LoVo (cell line): ENCODE data around the gene NACC2.

ENCODE experiments used
- DNase-seq: peaks from one replicate; pipeline ENCODE4 v3.0.0-alpha.2; 2016; ENCODE audit warnings: low spot score

The NACC2 gene

DNA sequence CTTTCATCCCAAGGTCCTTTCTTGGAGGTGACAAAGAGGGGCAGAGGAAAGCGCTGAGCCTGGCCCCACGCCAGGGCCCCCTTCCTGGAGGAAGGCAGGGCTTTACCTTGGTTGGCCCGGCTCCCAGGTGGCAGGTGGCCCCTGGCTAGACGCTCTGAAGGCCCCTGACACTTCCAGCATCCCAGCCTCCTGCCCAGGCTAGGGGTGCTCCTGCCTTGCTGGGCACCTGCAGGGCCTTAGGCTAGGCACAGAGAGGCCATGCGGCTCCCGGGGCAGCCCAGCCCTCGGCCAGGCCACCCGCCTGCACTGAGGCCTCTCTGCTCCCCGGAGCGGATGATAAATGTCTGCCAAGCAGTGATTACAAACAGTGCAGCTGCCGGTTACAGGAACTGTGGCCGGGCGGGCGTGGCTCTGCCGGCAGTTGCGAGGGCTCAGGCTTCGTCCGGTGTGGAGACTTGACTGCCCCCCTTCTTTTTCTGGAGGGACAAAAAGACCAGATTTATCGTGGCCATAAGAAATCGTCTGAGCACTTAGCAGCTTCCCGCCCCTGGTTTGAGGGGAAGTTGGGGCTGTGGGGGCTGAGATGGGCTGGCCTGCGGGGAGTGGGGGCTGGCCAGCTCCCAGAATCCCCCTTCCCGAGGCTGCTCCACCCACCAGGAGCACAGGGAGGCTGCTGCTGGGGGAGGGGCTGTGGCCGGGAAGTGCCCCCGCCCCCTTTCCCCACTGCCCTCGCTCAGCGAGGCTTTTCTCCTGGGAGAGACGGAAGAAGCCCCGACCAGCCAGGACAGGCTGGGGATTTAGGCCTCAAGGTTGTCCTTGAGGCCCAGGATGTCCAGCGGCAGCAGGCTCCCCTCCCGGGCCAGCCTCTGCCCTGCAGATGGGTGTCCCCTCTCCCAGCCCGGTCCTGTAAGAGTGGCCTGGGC, 102.3 kb downstream of the NACC2 start:
- no peak for DNase-seq

GRCh38 chr9:135991771-135992170, 103.3 kb downstream of the NACC2 start:
- DNase-seq: no peak

GRCh38 chr9:135990468-135991429, 104.3 kb downstream of the NACC2 start:
- DNase-seq: no peak

- DNase-seq: no peak
Measured at GRCh38 chr9:135989722-135990467, 105.2 kb downstream of the NACC2 start.

DNA sequence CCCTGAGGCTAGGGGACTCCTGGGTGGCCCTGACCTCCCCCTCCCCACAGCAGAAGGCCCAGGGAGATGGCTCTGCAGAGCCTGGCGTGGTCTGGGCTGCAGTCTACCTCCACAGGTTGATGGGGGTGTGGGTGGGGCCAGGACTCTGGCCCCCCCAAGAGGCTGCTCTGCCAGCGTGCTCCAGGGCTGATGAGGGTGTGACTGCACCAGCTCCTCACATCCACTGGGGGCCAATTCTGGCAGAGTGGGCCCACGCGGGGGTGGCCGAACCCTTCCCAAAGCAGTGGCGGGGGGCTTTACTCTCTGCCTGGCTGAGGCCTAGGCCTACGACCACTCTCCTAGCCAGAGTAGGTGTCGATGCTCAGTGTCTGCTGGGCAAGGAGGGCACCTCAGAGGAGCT, 105.9 kb downstream of the NACC2 start:
- DNase-seq: no peak

DNA sequence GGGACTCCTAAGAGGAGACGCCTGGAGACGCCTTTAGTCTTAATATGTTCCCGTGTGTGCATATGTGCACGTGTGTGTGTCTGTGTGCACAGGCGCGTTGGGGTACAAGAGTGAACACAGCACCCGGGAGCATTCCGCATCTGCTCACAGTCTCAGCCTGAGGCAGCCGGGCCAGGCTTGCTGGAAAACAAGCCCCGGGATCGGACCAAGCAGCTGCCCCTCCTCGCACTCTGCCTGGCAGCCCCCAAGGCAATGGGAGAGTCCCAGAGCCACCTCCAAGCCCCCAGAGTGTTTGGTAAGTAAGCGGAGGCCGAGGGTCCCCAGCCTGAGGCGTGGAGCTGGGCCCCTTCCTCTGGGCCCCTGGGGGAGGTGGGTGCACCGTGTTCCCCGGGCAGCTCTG, 106.6 kb downstream of the NACC2 start:
- no peak for DNase-seq

GRCh38 chr9:135987838-135988404, 107.2 kb downstream of the NACC2 start:
- no peak for DNase-seq

GRCh38 chr9:135986605-135987004, 108.5 kb downstream of the NACC2 start:
- DNase-seq: no peak

DNA sequence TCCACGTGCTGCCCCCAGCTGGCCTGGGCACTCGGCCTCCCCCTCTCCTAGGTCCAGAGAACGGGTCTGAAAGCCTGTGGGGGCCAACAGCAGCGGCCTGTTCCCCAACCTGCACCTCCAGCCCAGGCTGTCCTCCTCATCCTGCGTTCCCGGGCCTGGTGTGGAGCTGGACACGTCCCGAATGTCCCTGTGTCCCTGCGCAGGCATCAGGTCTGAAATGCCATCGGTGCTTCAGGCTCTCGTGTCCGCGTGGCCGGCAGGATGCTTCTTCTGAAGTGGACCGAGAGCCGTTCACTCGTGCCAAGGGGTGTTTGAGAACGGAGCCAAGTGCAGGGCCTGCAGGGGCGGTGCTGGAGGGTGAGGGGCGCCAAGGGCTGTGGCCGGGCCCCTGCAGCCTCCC, 109.2 kb downstream of the NACC2 start:
- no peak for DNase-seq

- DNase-seq: no peak
Measured at GRCh38 chr9:135985459-135985774, 109.7 kb downstream of the NACC2 start.

DNA sequence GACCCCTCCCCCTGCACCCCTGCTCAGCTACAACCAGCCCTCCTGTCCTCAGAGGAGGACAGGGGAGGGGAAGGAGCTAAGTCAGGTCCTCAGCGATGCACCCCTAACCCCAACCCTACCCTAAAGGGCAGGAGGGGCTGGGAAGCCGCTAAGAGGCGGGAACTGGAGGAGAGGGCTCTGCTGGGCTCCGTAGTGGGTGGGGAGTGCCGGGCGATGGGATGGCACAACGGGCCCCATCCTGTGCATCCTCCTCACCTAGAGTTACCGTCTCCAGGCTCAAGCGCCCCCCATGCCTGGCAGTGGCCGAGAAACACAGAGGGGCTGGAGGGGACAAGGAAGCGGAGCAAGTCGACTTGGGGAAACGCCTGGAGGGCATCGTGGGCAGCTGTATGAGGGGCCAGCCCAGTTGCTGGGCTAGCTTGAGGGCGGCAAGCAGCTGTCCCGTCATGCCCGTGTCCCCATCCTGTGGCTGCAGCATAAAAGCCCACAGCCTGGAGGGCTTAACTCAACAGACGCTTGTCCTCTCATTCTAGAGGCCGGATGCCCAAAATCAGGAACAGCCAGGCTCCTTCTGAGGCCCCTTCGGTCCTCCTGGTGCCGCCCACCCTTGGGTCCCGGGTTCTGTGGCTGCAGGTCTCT, 110.9 kb downstream of the NACC2 start:
- no peak for DNase-seq

DNA sequence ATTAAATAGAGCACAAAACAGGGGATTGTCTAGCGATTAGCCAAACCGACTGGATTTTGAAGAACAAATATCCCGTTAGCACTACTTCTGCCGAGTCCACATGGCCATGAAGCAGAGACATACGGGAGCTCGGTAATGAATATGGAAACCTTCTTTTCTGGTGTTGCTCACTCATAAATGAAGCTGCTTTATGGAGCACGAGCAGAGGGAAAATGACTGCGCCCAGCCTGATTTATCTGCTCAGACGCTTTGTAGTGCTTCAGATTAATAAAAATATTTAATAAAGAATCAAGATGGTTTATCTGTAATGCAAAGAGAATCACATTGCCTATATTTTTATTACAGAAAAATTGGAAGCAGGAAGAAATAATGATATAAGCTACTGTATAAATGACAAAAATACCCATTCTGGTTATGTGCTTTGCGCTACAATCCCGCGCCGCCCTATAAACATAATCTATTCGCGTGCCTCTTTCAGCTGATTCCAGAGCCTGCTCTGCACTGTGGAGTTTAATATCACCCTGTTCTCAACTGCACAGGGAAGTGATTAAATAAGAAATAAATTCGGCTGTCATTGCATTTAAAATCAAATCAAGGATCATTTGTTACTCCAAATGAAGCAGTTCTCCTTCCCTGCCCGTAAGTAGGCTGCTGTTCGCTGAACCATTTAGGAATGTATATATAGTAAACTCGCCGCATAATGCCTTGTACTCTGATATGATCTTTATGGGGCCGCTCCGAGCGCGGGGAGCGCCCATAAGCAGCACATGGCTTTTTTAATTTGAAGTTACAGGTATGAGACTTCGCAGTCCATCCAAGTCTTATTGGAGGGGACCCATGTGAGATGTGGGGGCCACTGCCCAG, 111.6 kb downstream of the NACC2 start:
- DNase-seq: no peak

GRCh38 chr9:135982499-135983207, 112.4 kb downstream of the NACC2 start:
- no peak for DNase-seq

DNA sequence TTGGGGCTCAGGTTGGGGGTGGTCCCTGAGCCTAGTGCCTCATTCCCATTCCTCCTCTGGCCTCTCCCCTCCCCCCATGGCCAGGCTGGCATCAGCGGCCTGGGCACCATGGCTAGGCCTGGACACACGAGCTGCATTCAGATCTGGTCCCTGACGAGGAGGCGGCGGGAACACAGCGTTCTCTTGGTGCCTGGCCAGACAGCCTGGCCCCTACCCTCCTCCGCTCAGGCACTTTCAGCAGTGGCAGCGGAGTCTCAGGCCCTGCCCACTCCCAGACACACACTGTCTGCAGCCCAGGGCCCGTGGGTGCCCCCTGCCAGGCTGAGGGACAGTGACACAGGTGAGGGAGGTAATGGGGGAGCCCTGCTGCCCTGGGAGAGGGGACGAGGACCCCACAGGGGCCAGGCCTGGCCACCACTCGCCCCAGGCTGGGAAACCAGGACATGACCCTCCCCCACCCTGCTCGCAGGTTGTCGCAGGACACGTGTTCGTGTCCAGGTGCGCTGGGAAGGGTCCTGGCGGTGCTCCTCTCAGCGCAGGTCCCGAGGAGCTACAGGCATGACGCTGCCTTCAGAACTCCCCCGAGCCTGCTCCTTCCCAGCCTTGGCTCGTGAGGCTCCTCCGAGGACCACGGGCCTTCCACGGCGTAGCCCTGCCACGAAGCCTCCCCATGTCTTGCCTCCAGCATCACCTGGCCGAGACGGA, 114.0 kb downstream of the NACC2 start:
- no peak for DNase-seq

DNA sequence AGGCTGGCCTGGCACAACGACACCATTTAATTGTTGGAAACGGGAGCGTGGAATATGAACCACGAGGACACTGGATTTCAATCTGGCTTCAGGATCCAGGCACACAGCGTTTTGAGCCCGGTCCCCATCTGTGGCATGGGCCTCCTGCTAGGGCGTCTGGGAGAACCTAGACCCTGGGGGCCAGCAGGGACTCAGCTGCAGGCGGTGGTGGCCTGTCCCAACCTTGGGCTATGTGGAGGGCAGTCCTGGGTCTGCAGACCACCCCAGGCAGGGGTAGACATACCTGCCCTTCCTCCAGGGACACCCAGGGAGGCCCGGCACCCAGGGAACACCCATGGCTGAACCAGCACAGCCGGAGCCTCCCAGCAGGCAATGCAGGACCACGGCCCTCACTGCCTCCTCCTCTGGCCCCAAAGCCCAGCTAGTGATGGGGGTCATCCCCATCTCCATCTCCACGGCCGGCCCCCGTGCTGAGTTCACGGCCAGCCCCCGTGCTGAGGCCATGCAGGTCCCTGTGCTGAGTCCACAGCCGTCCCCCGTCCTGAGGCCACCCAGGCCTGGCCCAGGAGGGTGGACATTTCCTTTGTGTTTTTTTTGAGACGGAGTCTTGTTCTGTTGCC, 115.4 kb downstream of the NACC2 start:
- DNase-seq: no peak

GRCh38 chr9:135978642-135979546, 116.2 kb downstream of the NACC2 start:
- DNase-seq: no peak

DNA sequence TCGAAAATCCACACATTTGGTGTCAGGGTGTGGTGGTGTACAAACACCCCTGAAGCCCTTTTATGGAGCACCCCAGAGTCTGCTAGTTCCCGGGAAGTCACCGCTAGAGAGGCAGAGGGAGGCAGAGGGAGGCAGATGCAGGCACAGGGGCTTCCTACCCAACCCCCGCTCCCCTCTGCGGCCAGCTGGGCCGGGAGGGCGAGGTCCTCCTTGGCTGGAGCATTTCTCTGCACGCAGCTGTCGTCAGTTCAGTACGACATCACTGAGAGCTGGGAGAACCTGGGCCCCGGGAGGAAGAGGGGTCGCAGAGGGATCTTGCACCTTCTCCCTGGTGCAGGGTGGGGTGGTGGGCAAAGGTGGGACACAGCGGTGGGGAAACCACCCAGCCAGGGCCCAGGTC, 118.1 kb downstream of the NACC2 start:
- no peak for DNase-seq

DNA sequence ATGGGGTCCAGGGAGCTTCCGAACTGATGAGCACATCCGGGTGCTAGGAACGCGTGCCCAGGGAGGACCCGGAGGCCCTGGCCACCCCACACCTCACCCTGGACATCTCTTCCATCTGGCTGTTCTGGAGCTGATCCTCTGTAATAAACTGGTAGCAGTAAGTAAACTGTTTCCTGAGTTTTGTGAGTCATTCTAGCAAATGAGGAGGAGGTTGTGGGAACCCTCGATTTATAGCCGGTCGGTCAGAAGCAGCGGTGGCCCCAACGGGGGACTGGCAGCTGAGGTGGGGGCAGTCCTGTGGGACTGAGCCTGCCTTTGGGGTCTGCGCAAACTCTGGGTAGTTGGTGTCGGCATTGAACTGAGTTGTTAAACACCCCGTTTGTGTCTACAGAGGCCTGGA, 118.6 kb downstream of the NACC2 start:
- DNase-seq: no peak
